Prostate gland (tissue), 2 donors: ENCODE measurements around the gene EPS8.

Experiments used
- CTCF ChIP-seq, 4 experiments: fragments of 200-600 bp in 2 of 4; fragments of 450-650 bp in 2 of 4; sonication (generic) in 2 of 4; IDR thresholded peaks; 1 replicate in 3 of 4; 2 replicates in 1 of 4; pipeline ENCODE4 v1.5.1; 2016 to 2019; ENCODE audit warnings: antibody characterized with exemption in 4 of 4, mild to moderate bottlenecking in 2 of 4, moderate library complexity in 2 of 4
- POLR2A ChIP-seq: fragments of 450-650 bp; IDR thresholded peaks from one replicate; pipeline ENCODE4 v1.6.1; 2016; ENCODE audit warnings: antibody characterized with exemption, mild to moderate bottlenecking
- POLR2AphosphoS5 ChIP-seq: sonication (generic); formaldehyde crosslinking; IDR thresholded peaks from one replicate; pipeline ENCODE4 v1.6.1; 2017; ENCODE audit warnings: antibody characterized with exemption

- TF ChIP-seq CTCF (IDR thresholded peaks at IDR 0.05) = no peak
- TF ChIP-seq POLR2AphosphoS5 = no peak
- TF ChIP-seq POLR2A = no peak
Measured at GRCh38 chr12:15603474-15604085, 185.6 kb downstream of the EPS8 start.
